Embryonic facial prominence (tissue), 1 donor: ENCODE measurements around the gene RALGPS1.

Experiments used
- DNase-seq: peaks from one replicate; pipeline ENCODE4 v3.0.0-alpha.2; 2016; ENCODE audit errors: extremely low spot score

The RALGPS1 gene

GRCh38 chr9:126906091-126906490 is 8.5 kb upstream of the RALGPS1 start:
- no peak for DNase-seq

- no peak for DNase-seq
These were observed 7.5 kb upstream of the RALGPS1 start for GRCh38 chr9:126907058-126907457.

GRCh38 chr9:126915281-126915816 is 767 bp downstream of the RALGPS1 start:
- no peak for DNase-seq

- no peak for DNase-seq
These were observed 1.4 kb downstream of the RALGPS1 start for GRCh38 chr9:126915846-126916543.

GRCh38 chr9:126916909-126917308 is 2.3 kb downstream of the RALGPS1 start:
- DNase-seq = no peak

GRCh38 chr9:126919193-126919592 is 4.6 kb downstream of the RALGPS1 start:
- DNase-seq = no peak

GRCh38 chr9:126925876-126926275 is 11.3 kb downstream of the RALGPS1 start:
- DNase-seq = no peak

GRCh38 chr9:126926364-126926763 is 11.8 kb downstream of the RALGPS1 start:
- no peak for DNase-seq

GRCh38 chr9:126927419-126927818 is 12.8 kb downstream of the RALGPS1 start:
- DNase-seq = no peak

GRCh38 chr9:126932871-126933321 is 18.3 kb downstream of the RALGPS1 start:
- DNase-seq = no peak

- DNase-seq = no peak
These were observed 18.9 kb downstream of the RALGPS1 start for GRCh38 chr9:126933334-126933980.

GRCh38 chr9:126934441-126934840 is 19.9 kb downstream of the RALGPS1 start:
- DNase-seq = no peak

- no peak for DNase-seq
These were observed 21.0 kb downstream of the RALGPS1 start for GRCh38 chr9:126935630-126936029.

GRCh38 chr9:126937444-126937843 is 22.9 kb downstream of the RALGPS1 start:
- DNase-seq = no peak

- no peak for DNase-seq
These were observed 23.7 kb downstream of the RALGPS1 start for GRCh38 chr9:126938327-126938726.

GRCh38 chr9:126939821-126940221 is 25.2 kb downstream of the RALGPS1 start:
- DNase-seq = no peak

- no peak for DNase-seq
These were observed 27.8 kb downstream of the RALGPS1 start for GRCh38 chr9:126942399-126942798.

- DNase-seq = no peak
These were observed 31.1 kb downstream of the RALGPS1 start for GRCh38 chr9:126945682-126946081.

- no peak for DNase-seq
These were observed 32.9 kb downstream of the RALGPS1 start for GRCh38 chr9:126947529-126947928.

- no peak for DNase-seq
These were observed 37.8 kb downstream of the RALGPS1 start for GRCh38 chr9:126952205-126952977.

- DNase-seq = peak; percentile 69
These were observed 38.6 kb downstream of the RALGPS1 start for GRCh38 chr9:126953041-126953809.

GRCh38 chr9:126955811-126956210 is 41.2 kb downstream of the RALGPS1 start:
- DNase-seq = no peak
